Measurements from ENCODE around the gene ENAH. TPM values are rescaled to one million over a fixed set of nuclear protein-coding genes. Genes with fewer than 3 reads are reported as not detected.

Gene ENAH
- total and polyA plus RNA-seq, 2 experiments from 2014 or later = 109 to 184 TPM

GRCh38 chr1:225559326-225559725 lies 93.6 kb downstream of the ENAH start:
- Histone ChIP-seq H3F3A (replicated peaks; ENCODE audit: low read depth) (peaks cover 4% of the 10 kb centered on the region; the same call in 1 of the 2 replicates), H3K9me2 (ENCODE audit: insufficient read depth) (no peaks in the 10 kb centered on the region; the same call in 1 of the 2 replicates), H3K4me3 (no peak overlapping the region), H4K20me1 (replicated peaks; ENCODE audit: insufficient read depth) (peaks cover 11% of the 10 kb centered on the region), H3K27me3 (ENCODE audit: insufficient read depth) (no peaks in the 10 kb centered on the region), H2AFZ (no peak overlapping the region), H3K36me3 (ENCODE audit: insufficient read depth) (0 out of 2 replicates have a peak, but pooled peaks cover 5% of the 10 kb centered on the region), H3K4me2 (no peak overlapping the region), H3K79me2 (replicated peaks; ENCODE audit: insufficient read depth) (peaks cover 82% of the 10 kb centered on the region), H3K4me1 (ENCODE audit: insufficient read depth) (no peaks in the 10 kb centered on the region), H3K27ac (ENCODE audit: low read depth) (no peak overlapping the region)
- ATAC-seq (no peak), DNase-seq (ENCODE audit: low spot score) (no peak)
- H3K36me3 Mint-ChIP-seq (ENCODE audit: low read depth) = peaks cover 63% of the 10 kb centered on the region
- no peaks in the 10 kb centered on the region for H3K4me1 Mint-ChIP-seq
- H3K4me3 Mint-ChIP-seq = no peak overlapping the region
- H3K27me3 Mint-ChIP-seq (ENCODE audit: insufficient read depth, low read depth, poor library complexity) = peaks cover 4% of the 10 kb centered on the region
- peaks cover 11% of the 10 kb centered on the region; the same call in 2 of the 3 replicates for H3K9me3 Mint-ChIP-seq
- TF ChIP-seq POLR2AphosphoS5 (IDR thresholded peaks at IDR 0.05; ENCODE audit: low read depth) = no peak
- no peak for TF ChIP-seq ZNF331 (CRISPR knock-in tag; IDR thresholded peaks at IDR 0.05; ENCODE audit: low read depth)
- TF ChIP-seq CREB1 (CRISPR knock-in tag; IDR thresholded peaks at IDR 0.05; ENCODE audit: low read depth) = no peak
- TF ChIP-seq, protein P1, sequence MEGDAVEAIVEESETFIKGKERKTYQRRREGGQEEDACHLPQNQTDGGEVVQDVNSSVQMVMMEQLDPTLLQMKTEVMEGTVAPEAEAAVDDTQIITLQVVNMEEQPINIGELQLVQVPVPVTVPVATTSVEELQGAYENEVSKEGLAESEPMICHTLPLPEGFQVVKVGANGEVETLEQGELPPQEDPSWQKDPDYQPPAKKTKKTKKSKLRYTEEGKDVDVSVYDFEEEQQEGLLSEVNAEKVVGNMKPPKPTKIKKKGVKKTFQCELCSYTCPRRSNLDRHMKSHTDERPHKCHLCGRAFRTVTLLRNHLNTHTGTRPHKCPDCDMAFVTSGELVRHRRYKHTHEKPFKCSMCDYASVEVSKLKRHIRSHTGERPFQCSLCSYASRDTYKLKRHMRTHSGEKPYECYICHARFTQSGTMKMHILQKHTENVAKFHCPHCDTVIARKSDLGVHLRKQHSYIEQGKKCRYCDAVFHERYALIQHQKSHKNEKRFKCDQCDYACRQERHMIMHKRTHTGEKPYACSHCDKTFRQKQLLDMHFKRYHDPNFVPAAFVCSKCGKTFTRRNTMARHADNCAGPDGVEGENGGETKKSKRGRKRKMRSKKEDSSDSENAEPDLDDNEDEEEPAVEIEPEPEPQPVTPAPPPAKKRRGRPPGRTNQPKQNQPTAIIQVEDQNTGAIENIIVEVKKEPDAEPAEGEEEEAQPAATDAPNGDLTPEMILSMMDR (conservative IDR thresholded peaks at IDR 0.05; ENCODE audit: low read depth in 2 of 2) = no peak
- no peak for TF ChIP-seq STAT1 (IDR thresholded peaks at IDR 0.05; ENCODE audit: unreplicated experiment)
- no peak for TF ChIP-seq REST (IDR thresholded peaks at IDR 0.05; ENCODE audit: unreplicated experiment)
- TF ChIP-seq, protein P2, sequence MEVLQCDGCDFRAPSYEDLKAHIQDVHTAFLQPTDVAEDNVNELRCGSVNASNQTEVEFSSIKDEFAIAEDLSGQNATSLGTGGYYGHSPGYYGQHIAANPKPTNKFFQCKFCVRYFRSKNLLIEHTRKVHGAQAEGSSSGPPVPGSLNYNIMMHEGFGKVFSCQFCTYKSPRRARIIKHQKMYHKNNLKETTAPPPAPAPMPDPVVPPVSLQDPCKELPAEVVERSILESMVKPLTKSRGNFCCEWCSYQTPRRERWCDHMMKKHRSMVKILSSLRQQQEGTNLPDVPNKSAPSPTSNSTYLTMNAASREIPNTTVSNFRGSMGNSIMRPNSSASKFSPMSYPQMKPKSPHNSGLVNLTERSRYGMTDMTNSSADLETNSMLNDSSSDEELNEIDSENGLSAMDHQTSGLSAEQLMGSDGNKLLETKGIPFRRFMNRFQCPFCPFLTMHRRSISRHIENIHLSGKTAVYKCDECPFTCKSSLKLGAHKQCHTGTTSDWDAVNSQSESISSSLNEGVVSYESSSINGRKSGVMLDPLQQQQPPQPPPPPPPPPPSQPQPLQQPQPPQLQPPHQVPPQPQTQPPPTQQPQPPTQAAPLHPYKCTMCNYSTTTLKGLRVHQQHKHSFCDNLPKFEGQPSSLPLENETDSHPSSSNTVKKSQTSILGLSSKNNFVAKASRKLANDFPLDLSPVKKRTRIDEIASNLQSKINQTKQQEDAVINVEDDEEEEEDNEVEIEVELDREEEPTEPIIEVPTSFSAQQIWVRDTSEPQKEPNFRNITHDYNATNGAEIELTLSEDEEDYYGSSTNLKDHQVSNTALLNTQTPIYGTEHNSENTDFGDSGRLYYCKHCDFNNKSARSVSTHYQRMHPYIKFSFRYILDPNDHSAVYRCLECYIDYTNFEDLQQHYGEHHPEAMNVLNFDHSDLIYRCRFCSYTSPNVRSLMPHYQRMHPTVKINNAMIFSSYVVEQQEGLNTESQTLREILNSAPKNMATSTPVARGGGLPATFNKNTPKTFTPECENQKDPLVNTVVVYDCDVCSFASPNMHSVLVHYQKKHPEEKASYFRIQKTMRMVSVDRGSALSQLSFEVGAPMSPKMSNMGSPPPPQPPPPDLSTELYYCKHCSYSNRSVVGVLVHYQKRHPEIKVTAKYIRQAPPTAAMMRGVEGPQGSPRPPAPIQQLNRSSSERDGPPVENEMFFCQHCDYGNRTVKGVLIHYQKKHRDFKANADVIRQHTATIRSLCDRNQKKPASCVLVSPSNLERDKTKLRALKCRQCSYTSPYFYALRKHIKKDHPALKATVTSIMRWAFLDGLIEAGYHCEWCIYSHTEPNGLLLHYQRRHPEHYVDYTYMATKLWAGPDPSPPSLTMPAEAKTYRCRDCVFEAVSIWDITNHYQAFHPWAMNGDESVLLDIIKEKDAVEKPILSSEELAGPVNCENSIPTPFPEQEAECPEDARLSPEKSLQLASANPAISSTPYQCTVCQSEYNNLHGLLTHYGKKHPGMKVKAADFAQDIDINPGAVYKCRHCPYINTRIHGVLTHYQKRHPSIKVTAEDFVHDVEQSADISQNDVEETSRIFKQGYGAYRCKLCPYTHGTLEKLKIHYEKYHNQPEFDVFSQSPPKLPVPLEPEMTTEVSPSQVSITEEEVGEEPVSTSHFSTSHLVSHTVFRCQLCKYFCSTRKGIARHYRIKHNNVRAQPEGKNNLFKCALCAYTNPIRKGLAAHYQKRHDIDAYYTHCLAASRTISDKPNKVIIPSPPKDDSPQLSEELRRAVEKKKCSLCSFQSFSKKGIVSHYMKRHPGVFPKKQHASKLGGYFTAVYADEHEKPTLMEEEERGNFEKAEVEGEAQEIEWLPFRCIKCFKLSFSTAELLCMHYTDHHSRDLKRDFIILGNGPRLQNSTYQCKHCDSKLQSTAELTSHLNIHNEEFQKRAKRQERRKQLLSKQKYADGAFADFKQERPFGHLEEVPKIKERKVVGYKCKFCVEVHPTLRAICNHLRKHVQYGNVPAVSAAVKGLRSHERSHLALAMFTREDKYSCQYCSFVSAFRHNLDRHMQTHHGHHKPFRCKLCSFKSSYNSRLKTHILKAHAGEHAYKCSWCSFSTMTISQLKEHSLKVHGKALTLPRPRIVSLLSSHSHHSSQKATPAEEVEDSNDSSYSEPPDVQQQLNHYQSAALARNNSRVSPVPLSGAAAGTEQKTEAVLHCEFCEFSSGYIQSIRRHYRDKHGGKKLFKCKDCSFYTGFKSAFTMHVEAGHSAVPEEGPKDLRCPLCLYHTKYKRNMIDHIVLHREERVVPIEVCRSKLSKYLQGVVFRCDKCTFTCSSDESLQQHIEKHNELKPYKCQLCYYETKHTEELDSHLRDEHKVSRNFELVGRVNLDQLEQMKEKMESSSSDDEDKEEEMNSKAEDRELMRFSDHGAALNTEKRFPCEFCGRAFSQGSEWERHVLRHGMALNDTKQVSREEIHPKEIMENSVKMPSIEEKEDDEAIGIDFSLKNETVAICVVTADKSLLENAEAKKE (CRISPR knock-in tag; IDR thresholded peaks at IDR 0.05) = no peak
- no peak for TF ChIP-seq JUNB (IDR thresholded peaks at IDR 0.05; ENCODE audit: unreplicated experiment)
- no peak for TF ChIP-seq EZH2 (IDR thresholded peaks at IDR 0.05; ENCODE audit: low read depth, unreplicated experiment)
- TF ChIP-seq NANOG (IDR thresholded peaks at IDR 0.05; ENCODE audit: borderline replicate concordance) = no peak
- no peak for TF ChIP-seq ZNF114 (CRISPR knock-in tag; IDR thresholded peaks at IDR 0.05)
- no peak for TF ChIP-seq EZH2phosphoT487 (IDR thresholded peaks at IDR 0.05; ENCODE audit: unreplicated experiment)
- TF ChIP-seq ETS1 (IDR thresholded peaks at IDR 0.05) = no peak
- H3K27ac Mint-ChIP-seq = no peak overlapping the region
